IMR-90 (cell line): ENCODE measurements around the gene ABTB1. TPM values are rescaled to one million over a fixed set of nuclear protein-coding genes. Genes with fewer than 3 reads are reported as not detected.

ENCODE experiments used
- ATAC-seq: fragments of 200-7000 bp; cut with Tn5 transposase; 2 replicates; pipeline ENCODE4 v1.9.1; 2020; ENCODE audit warnings: low read depth, mild to moderate bottlenecking, moderate library complexity
- BruUV-seq: library from RNA; stranded (reverse); fragments of 400-500 nt; replicated peaks from 2 replicates; lab custom pipeline; 2021; lab: Mats Ljungman, UMichigan
- CTCF ChIA-PET: fragments of 300-600 bp; formaldehyde crosslinking; extraction: SDS; loops from one replicate; lab custom pipeline; 2021; ENCODE audit warnings: antibody characterized with exemption; lab: Yijun Ruan, JAX
- POLR2A ChIA-PET: fragments of 300-600 bp; sonication (Branson Sonifier 250); formaldehyde crosslinking; loops from one replicate; lab custom pipeline; 2022; ENCODE audit warnings: antibody characterized with exemption; ENCODE audit not compliant: unreplicated experiment; lab: Charles Lee
- DNase-seq: peaks from one replicate; pipeline ENCODE4 v3.0.0; 2013
- H2AFZ ChIP-seq: replicated peaks from 2 replicates; pipeline ENCODE3; 2013; ENCODE audit warnings: low read length, mild to moderate bottlenecking; ENCODE audit not compliant: poor library complexity
- H2AK5ac ChIP-seq: 2 replicates; pipeline ENCODE4 v1.6.1; 2013; ENCODE audit warnings: low read depth, low read length, inconsistent platforms
- H2AK9ac ChIP-seq: replicated peaks from 2 replicates; pipeline ENCODE3; 2013; ENCODE audit warnings: mild to moderate bottlenecking, low read depth, low read length, moderate library complexity; ENCODE audit not compliant: poor library complexity
- H2BK120ac ChIP-seq: 2 replicates; pipeline ENCODE4 v1.6.1; 2013; ENCODE audit warnings: low read depth, low read length, inconsistent platforms
- H2BK15ac ChIP-seq: 3 replicates; pipeline ENCODE4 v1.6.1; 2013; ENCODE audit warnings: low read depth, low read length, inconsistent platforms
- H2BK20ac ChIP-seq: 2 replicates; pipeline ENCODE4 v1.6.1; 2013; ENCODE audit warnings: low read depth, mild to moderate bottlenecking, inconsistent platforms, low read length, moderate library complexity
- H2BK5ac ChIP-seq: 2 replicates; pipeline ENCODE4 v1.6.1; 2013; ENCODE audit warnings: mild to moderate bottlenecking, low read depth, low read length, inconsistent platforms; ENCODE audit not compliant: poor library complexity, severe bottlenecking
- H3K14ac ChIP-seq: replicated peaks from 2 replicates; pipeline ENCODE4 v1.6.1; 2013; ENCODE audit warnings: low read depth, low read length, inconsistent platforms
- H3K18ac ChIP-seq: 2 replicates; pipeline ENCODE4 v1.6.1; 2013; ENCODE audit warnings: low read depth, low read length, control low read depth
- H3K23ac ChIP-seq: 2 replicates; pipeline ENCODE4 v1.6.1; 2013; ENCODE audit warnings: low read depth, low read length, inconsistent platforms
- H3K27ac ChIP-seq: 2 replicates; pipeline ENCODE4 v1.5.1; 2013; ENCODE audit warnings: mild to moderate bottlenecking, control low read depth, low read length; ENCODE audit not compliant: insufficient read depth
- H3K27me3 ChIP-seq: 2 replicates; pipeline ENCODE4 v1.6.1; 2013; ENCODE audit warnings: low read length; ENCODE audit not compliant: control insufficient read depth, insufficient read depth
- H3K36me3 ChIP-seq: 2 replicates; pipeline ENCODE4 v1.6.1; 2013; ENCODE audit warnings: low read length, mixed read lengths; ENCODE audit not compliant: control insufficient read depth, insufficient read depth
- H3K4ac ChIP-seq: 2 replicates; pipeline ENCODE4 v1.6.1; 2013; ENCODE audit warnings: low read depth, low read length, inconsistent platforms
- H3K4me1 ChIP-seq: 2 replicates; pipeline ENCODE4 v1.6.1; 2013; ENCODE audit warnings: low read length, mixed read lengths; ENCODE audit not compliant: control insufficient read depth, insufficient read depth
- H3K4me2 ChIP-seq: 2 replicates; pipeline ENCODE4 v1.6.1; 2013; ENCODE audit warnings: low read depth, mild to moderate bottlenecking, control low read depth, low read length, moderate library complexity
- H3K4me3 ChIP-seq: 2 replicates; pipeline ENCODE4 v1.5.1; 2013; ENCODE audit warnings: low read depth, mild to moderate bottlenecking, control low read depth, low read length, moderate library complexity; ENCODE audit not compliant: insufficient read depth
- H3K56ac ChIP-seq: 2 replicates; pipeline ENCODE4 v1.6.1; 2013; ENCODE audit warnings: low read length, inconsistent platforms; ENCODE audit not compliant: insufficient read depth; ENCODE audit errors: extremely low read depth
- H3K79me1 ChIP-seq, 2 experiments: 2 replicates each; pipeline ENCODE4 v1.6.1; 2013; ENCODE audit warnings: low read length in 2 of 2, inconsistent platforms in 1 of 2, low read depth in 1 of 2
- H3K9ac ChIP-seq: 2 replicates; pipeline ENCODE4 v1.6.1; 2013; ENCODE audit warnings: low read depth, low read length, control low read depth
- H3K9me1 ChIP-seq: 2 replicates; pipeline ENCODE4 v1.6.1; 2013; ENCODE audit warnings: low read length, inconsistent platforms; ENCODE audit not compliant: insufficient read depth
- H3K9me3 ChIP-seq: 2 replicates; pipeline ENCODE4 v1.6.1; 2013; ENCODE audit warnings: low read length; ENCODE audit not compliant: control insufficient read depth, insufficient read depth
- H4K20me1 ChIP-seq: 2 replicates; pipeline ENCODE4 v1.6.1; 2013; ENCODE audit warnings: low read length, inconsistent platforms; ENCODE audit not compliant: insufficient read depth
- H4K5ac ChIP-seq: 2 replicates; pipeline ENCODE4 v1.6.1; 2013; ENCODE audit warnings: mild to moderate bottlenecking, low read depth, low read length, control low read depth
- H4K8ac ChIP-seq, 2 experiments: 2 replicates each; pipeline ENCODE4 v1.6.1; 2013; ENCODE audit warnings: low read depth in 2 of 2, low read length in 2 of 2, control low read depth in 1 of 2, inconsistent platforms in 1 of 2
- H4K91ac ChIP-seq: 2 replicates; pipeline ENCODE4 v1.6.1; 2013; ENCODE audit warnings: low read depth, low read length, inconsistent platforms; ENCODE audit not compliant: insufficient read depth
- BHLHE40 ChIP-seq: fragments of 150-350 bp; IDR thresholded peaks from 2 replicates; pipeline ENCODE4 v1.6.1; 2016; ENCODE audit warnings: mild to moderate bottlenecking, low read depth, low read length
- CEBPB ChIP-seq: IDR thresholded peaks from 2 replicates; pipeline ENCODE4 v1.6.1; 2012; ENCODE audit warnings: low read depth, low read length, improper control_type of control experiment
- FOS ChIP-seq: fragments of 150-350 bp; IDR thresholded peaks from 2 replicates; pipeline ENCODE4 v1.6.1; 2016; ENCODE audit warnings: low read depth, low read length
- MAFK ChIP-seq: IDR thresholded peaks from 2 replicates; pipeline ENCODE4 v1.6.1; 2012; ENCODE audit warnings: low read depth, low read length, improper control_type of control experiment
- MXI1 ChIP-seq: IDR thresholded peaks from 2 replicates; pipeline ENCODE4 v1.6.1; 2012; ENCODE audit warnings: low read depth, mild to moderate bottlenecking, low read length, moderate library complexity, borderline replicate concordance
- NFE2L2 ChIP-seq: fragments of 150-350 bp; IDR thresholded peaks from 2 replicates; pipeline ENCODE4 v1.6.1; 2016; ENCODE audit warnings: low read depth, mild to moderate bottlenecking, low read length
- RAD21 ChIP-seq: IDR thresholded peaks from 2 replicates; pipeline ENCODE4 v1.6.1; 2012; ENCODE audit warnings: low read length, improper control_type of control experiment
- RCOR1 ChIP-seq: IDR thresholded peaks from 2 replicates; pipeline ENCODE4 v1.6.1; 2012; ENCODE audit warnings: mild to moderate bottlenecking, low read length, improper control_type of control experiment; ENCODE audit not compliant: insufficient replicate concordance
- RFX5 ChIP-seq: IDR thresholded peaks from 2 replicates; pipeline ENCODE4 v1.8.0; 2012; ENCODE audit warnings: low read depth, mild to moderate bottlenecking, low read length, moderate library complexity
- SMC3 ChIP-seq: fragments of 150-350 bp; IDR thresholded peaks from 2 replicates; pipeline ENCODE4 v1.6.1; 2016; ENCODE audit warnings: low read depth, mild to moderate bottlenecking, antibody characterized with exemption, low read length, moderate library complexity
- dilution Hi-C: fragments of 300-500 bp; cut with HindIII; formaldehyde crosslinking; loops from one replicate; pipeline ENCODE4 v1.14.3; 2018; ENCODE audit warnings: low sequenced_read_pairs; ENCODE audit not compliant: unreplicated experiment
- in situ Hi-C: fragments of 300-500 bp; cut with MboI; formaldehyde crosslinking; loops from 3 replicates; pipeline ENCODE4 v1.14.3; 2019; ENCODE audit warnings: low sequenced_read_pairs, inconsistent platforms, mixed read lengths
- intact Hi-C: fragments of 100-400 bp; cut with micrococcal nuclease; formaldehyde crosslinking; loops from 2 replicates; pipeline ENCODE4 v1.10.0; 2022
- polyA plus RNA-seq, 3 experiments: library from polyadenylated mRNA; depleted of rRNA; stranded (reverse); fragments of >200 nt; gene quantifications; 2 replicates each; pipeline ENCODE4 v1.2.3, GENCODE V29; 2012; ENCODE audit warnings: low replicate concordance in 1 of 3
- total RNA-seq: library from RNA; depleted of rRNA; stranded (reverse); fragments of >200 nt; gene quantifications from 2 replicates; pipeline ENCODE4 v1.2.3, GENCODE V29; 2012
- TF ChIP-seq, protein P1 (sequence below): fragments of 150-350 bp; IDR thresholded peaks from 2 replicates; pipeline ENCODE4 v1.6.1; 2017; ENCODE audit warnings: mild to moderate bottlenecking, antibody characterized with exemption, low read length, low read depth
- TF ChIP-seq, protein P2 (sequence below): conservative IDR thresholded peaks from 2 replicates; pipeline ENCODE4 v1.5.1; 2012; ENCODE audit warnings: mild to moderate bottlenecking, low read depth, low read length, improper control_type of control experiment
- TF ChIP-seq, protein P3 (sequence below): fragments of 150-350 bp; IDR thresholded peaks from 2 replicates; pipeline ENCODE4 v1.6.1; 2016; ENCODE audit warnings: low read depth, mild to moderate bottlenecking, low read length, moderate library complexity, borderline replicate concordance

The ABTB1 gene
- total and polyA plus RNA-seq, 2 of the 4 experiments (the other 2 are of a cell fraction): 3.2 to 23.0 TPM

DNA sequence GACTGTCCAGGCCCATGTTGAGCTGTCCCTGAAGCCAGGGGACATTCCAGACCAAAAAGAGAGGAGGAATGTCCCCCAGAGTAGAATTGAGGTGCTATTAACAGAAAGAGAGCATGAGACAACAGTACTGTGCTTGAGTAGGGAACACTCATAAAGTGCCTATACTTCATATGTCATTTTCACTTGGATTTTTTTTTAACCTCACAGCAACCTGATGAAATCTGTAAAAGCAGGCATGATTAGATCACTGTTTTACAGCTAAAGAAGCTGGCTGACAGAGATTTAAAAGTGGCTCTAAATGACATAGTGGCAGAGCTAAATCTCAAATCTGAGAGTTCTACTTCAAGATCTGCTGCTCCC, 24.9 kb upstream of the ABTB1 start:
- Histone ChIP-seq H2AK9ac (no peak overlapping the region), H3K18ac (no peak overlapping the region), H4K5ac (no peak overlapping the region), H3K14ac (no peak overlapping the region), H3K9ac (no peak overlapping the region), H3K9me1 (no peaks in the 10 kb centered on the region), H3K4me1 (no peaks in the 10 kb centered on the region), H3K36me3 (no peaks in the 10 kb centered on the region), H4K20me1 (no peaks in the 10 kb centered on the region), H3K9me3 (no peaks in the 10 kb centered on the region), H3K23ac (no peak overlapping the region), H2BK15ac (no peak overlapping the region), H3K27ac (no peak overlapping the region), H3K4me3 (no peak overlapping the region), H3K56ac (no peak overlapping the region), H3K27me3 (peaks cover 16% of the 10 kb centered on the region), H2BK20ac (no peak overlapping the region), H3K79me1 (no peaks in the 10 kb centered on the region), H2BK120ac (no peak overlapping the region), H3K4ac (no peak overlapping the region), H2BK5ac (no peak overlapping the region), H3K4me2 (no peak overlapping the region), H4K8ac (no peak overlapping the region), H2AFZ (no peak overlapping the region), H4K91ac (no peak overlapping the region), H2AK5ac (no peak overlapping the region)
- CTCF ChIA-PET: interaction anchor here (0.6 kb wide), 1 partner anchor 10 kb away, joined by 3 read pairs; no protein-coding TSS in a partner anchor
- in situ Hi-C loops: no loop called here
- dilution Hi-C loops: no loop called here
- POLR2A ChIA-PET: no interaction called here
- TF ChIP-seq, protein P1, sequence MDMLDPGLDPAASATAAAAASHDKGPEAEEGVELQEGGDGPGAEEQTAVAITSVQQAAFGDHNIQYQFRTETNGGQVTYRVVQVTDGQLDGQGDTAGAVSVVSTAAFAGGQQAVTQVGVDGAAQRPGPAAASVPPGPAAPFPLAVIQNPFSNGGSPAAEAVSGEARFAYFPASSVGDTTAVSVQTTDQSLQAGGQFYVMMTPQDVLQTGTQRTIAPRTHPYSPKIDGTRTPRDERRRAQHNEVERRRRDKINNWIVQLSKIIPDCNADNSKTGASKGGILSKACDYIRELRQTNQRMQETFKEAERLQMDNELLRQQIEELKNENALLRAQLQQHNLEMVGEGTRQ: no peak
- no peak for TF ChIP-seq RCOR1
- TF ChIP-seq FOS: no peak
- TF ChIP-seq CEBPB: no peak
- no peak for TF ChIP-seq BHLHE40
- TF ChIP-seq MAFK: no peak
- TF ChIP-seq MXI1: no peak
- no peak for TF ChIP-seq SMC3
- TF ChIP-seq, protein P2, sequence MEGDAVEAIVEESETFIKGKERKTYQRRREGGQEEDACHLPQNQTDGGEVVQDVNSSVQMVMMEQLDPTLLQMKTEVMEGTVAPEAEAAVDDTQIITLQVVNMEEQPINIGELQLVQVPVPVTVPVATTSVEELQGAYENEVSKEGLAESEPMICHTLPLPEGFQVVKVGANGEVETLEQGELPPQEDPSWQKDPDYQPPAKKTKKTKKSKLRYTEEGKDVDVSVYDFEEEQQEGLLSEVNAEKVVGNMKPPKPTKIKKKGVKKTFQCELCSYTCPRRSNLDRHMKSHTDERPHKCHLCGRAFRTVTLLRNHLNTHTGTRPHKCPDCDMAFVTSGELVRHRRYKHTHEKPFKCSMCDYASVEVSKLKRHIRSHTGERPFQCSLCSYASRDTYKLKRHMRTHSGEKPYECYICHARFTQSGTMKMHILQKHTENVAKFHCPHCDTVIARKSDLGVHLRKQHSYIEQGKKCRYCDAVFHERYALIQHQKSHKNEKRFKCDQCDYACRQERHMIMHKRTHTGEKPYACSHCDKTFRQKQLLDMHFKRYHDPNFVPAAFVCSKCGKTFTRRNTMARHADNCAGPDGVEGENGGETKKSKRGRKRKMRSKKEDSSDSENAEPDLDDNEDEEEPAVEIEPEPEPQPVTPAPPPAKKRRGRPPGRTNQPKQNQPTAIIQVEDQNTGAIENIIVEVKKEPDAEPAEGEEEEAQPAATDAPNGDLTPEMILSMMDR: no peak
- TF ChIP-seq RAD21: no peak
- TF ChIP-seq, protein P3, sequence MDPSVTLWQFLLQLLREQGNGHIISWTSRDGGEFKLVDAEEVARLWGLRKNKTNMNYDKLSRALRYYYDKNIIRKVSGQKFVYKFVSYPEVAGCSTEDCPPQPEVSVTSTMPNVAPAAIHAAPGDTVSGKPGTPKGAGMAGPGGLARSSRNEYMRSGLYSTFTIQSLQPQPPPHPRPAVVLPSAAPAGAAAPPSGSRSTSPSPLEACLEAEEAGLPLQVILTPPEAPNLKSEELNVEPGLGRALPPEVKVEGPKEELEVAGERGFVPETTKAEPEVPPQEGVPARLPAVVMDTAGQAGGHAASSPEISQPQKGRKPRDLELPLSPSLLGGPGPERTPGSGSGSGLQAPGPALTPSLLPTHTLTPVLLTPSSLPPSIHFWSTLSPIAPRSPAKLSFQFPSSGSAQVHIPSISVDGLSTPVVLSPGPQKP: no peak
- TF ChIP-seq RFX5: no peak
- TF ChIP-seq NFE2L2: no peak
- BruUV-seq: no TSS peak
- ATAC-seq: no peak
- DNase-seq: no peak
- intact Hi-C loops: no loop called here
